ENCODE measurements around the gene ZFYVE21.

The ZFYVE21 gene

GRCh38 chr14:103744621-103745395 lies 29.2 kb downstream of the ZFYVE21 start:
- H3K4me1 Mint-ChIP-seq (ENCODE audit: low read depth in 2 of 2): peaks cover 11 to 14% of the 10 kb centered on the region in 2 donors
- no peak overlapping the region for H3K4me3 Mint-ChIP-seq
- H3K27ac Mint-ChIP-seq: no peak overlapping the region
- ATAC-seq (replicated peaks) (no peak), DNase-seq (no peak)
- H3K27me3 Mint-ChIP-seq: no peaks in the 10 kb centered on the region
- peaks cover 3% of the 10 kb centered on the region for H3K36me3 Mint-ChIP-seq (ENCODE audit: insufficient read depth)
- H3K9me3 Mint-ChIP-seq: no peaks in the 10 kb centered on the region

DNA sequence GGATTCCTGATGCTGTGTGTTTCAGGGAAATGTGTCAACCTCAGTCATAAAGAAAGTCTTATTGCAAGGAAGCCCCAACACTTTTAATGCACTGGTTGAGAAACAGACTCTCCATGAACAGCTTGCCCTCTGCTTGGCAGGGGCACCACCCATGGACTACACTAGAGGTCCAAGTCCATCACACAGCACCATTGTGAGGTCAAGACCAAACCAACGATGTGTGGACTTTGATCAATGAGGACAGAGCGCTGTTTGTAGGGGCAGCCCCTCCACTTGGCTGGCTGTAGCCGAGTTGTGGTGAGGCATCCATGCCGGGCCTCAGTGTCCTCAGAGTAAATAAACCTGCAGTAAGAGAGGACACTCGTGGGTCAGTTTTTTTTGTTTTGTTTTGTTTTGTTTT lies 29.8 kb downstream of the ZFYVE21 start:
- Mint-ChIP-seq H3K27me3 (no peaks in the 10 kb centered on the region), H3K36me3 (ENCODE audit: insufficient read depth) (peaks cover 3% of the 10 kb centered on the region), H3K4me1 (ENCODE audit: low read depth in 2 of 2) (peaks cover 11 to 14% of the 10 kb centered on the region in 2 donors), H3K27ac (no peak overlapping the region), H3K4me3 (no peak overlapping the region), H3K9me3 (no peaks in the 10 kb centered on the region)
- no peak for ATAC-seq (replicated peaks)
- no peak for DNase-seq

- Mint-ChIP-seq H3K9me3 (no peaks in the 10 kb centered on the region), H3K4me3 (no peak overlapping the region), H3K36me3 (ENCODE audit: insufficient read depth) (peaks cover 7% of the 10 kb centered on the region), H3K27ac (peak overlapping the region in 1 of 2 donors; percentile 20), H3K27me3 (no peaks in the 10 kb centered on the region), H3K4me1 (ENCODE audit: low read depth in 2 of 2) (peaks cover 11 to 14% of the 10 kb centered on the region in 2 donors)
- ATAC-seq (replicated peaks) (no peak), DNase-seq (no peak)
Measured at GRCh38 chr14:103746701-103747100, 31.1 kb downstream of the ZFYVE21 start.

DNA sequence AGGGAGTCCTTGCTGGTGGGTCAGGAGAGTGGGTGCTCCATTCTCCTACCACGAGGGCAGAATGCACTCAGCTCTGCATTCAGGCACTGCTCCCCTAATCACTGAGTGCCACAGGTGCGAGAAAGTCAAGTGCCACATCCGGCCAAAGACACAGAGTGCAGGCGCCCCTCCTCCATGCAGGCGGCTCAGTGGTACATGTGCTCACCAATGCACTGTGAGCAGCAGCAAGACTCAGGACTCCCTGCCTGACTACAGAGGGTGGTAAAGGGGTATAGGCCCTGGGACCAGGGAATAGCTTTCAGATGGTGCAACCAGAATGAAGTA lies 32.9 kb downstream of the ZFYVE21 start:
- Mint-ChIP-seq H3K36me3 (ENCODE audit: insufficient read depth) (peaks cover 11% of the 10 kb centered on the region), H3K27ac (peak overlapping the region; percentile 85 to 86), H3K27me3 (no peaks in the 10 kb centered on the region), H3K9me3 (no peaks in the 10 kb centered on the region), H3K4me3 (peak overlapping the region; percentile 43 to 53), H3K4me1 (ENCODE audit: low read depth in 2 of 2) (peaks cover 11 to 14% of the 10 kb centered on the region in 2 donors)
- peak; percentile 100 for ATAC-seq (replicated peaks)
- peak; percentile 56 to 70 (median 60) for DNase-seq

- Mint-ChIP-seq H3K4me1 (ENCODE audit: low read depth in 2 of 2) (peaks cover 11 to 14% of the 10 kb centered on the region in 2 donors), H3K9me3 (no peaks in the 10 kb centered on the region), H3K4me3 (no peak overlapping the region), H3K27me3 (no peaks in the 10 kb centered on the region), H3K27ac (no peak overlapping the region), H3K36me3 (ENCODE audit: insufficient read depth) (peaks cover 11% of the 10 kb centered on the region)
- no peak for DNase-seq
- no peak for ATAC-seq (replicated peaks)
Measured at GRCh38 chr14:103749452-103749851, 33.8 kb downstream of the ZFYVE21 start.

DNA sequence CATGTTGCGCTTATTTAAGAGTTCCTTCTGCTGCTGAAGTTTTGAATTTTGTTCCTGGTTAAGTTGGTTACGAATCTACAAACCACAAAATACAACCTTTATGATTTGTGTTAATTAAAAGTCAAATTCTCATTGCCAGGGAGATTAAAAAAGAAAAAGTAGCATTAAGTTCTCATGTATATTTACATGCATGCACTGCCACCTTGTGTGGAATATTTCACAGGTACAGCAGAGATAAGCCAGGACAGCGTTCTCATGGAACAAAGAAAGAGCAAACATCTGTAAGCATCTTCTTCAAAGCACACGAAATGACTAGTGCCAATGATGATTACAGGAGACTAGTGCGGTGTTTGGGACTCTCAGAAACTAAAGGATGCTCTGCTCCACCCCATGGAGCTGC lies 34.2 kb downstream of the ZFYVE21 start:
- no peaks in the 10 kb centered on the region for H3K27me3 Mint-ChIP-seq
- H3K27ac Mint-ChIP-seq: no peak overlapping the region
- no peaks in the 10 kb centered on the region for H3K9me3 Mint-ChIP-seq
- H3K36me3 Mint-ChIP-seq (ENCODE audit: insufficient read depth): peaks cover 11% of the 10 kb centered on the region
- ATAC-seq (replicated peaks): no peak
- H3K4me3 Mint-ChIP-seq: no peak overlapping the region
- H3K4me1 Mint-ChIP-seq (ENCODE audit: low read depth in 2 of 2): peaks cover 11 to 14% of the 10 kb centered on the region in 2 donors
- no peak for DNase-seq

DNA sequence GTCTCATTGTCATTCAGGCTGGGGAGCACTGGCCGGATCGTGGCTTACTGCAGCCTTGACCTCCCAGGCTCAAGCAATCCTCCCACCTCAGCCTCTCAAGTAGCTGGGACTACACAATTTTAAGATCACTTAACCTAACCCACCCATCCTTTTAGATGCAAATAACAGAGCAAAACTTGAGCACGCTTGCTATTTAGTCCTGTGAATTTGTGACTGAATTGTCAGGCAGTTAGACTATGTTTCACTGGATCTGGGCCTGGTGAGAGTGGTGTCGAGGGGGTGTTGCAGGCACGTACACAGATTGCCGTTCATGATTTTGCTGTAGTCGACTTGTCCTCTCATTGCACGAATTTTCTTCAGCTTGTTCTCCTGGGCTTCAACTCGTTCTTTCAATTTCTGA lies 38.2 kb downstream of the ZFYVE21 start:
- Mint-ChIP-seq H3K9me3 (no peaks in the 10 kb centered on the region), H3K27ac (no peak overlapping the region), H3K4me1 (ENCODE audit: low read depth in 2 of 2) (peaks cover 3 to 4% of the 10 kb centered on the region in 2 donors), H3K27me3 (no peaks in the 10 kb centered on the region), H3K36me3 (ENCODE audit: insufficient read depth) (peaks cover 8% of the 10 kb centered on the region), H3K4me3 (no peak overlapping the region)
- no peak for ATAC-seq (replicated peaks)
- no peak for DNase-seq

- Mint-ChIP-seq H3K27me3 (no peaks in the 10 kb centered on the region), H3K4me1 (ENCODE audit: low read depth in 2 of 2) (no peaks in the 10 kb centered on the region), H3K27ac (no peak overlapping the region), H3K9me3 (no peaks in the 10 kb centered on the region), H3K4me3 (no peak overlapping the region), H3K36me3 (ENCODE audit: insufficient read depth) (peaks cover 8% of the 10 kb centered on the region)
- ATAC-seq (replicated peaks) (no peak), DNase-seq (no peak)
Measured at GRCh38 chr14:103755060-103755459, 39.5 kb downstream of the ZFYVE21 start.

DNA sequence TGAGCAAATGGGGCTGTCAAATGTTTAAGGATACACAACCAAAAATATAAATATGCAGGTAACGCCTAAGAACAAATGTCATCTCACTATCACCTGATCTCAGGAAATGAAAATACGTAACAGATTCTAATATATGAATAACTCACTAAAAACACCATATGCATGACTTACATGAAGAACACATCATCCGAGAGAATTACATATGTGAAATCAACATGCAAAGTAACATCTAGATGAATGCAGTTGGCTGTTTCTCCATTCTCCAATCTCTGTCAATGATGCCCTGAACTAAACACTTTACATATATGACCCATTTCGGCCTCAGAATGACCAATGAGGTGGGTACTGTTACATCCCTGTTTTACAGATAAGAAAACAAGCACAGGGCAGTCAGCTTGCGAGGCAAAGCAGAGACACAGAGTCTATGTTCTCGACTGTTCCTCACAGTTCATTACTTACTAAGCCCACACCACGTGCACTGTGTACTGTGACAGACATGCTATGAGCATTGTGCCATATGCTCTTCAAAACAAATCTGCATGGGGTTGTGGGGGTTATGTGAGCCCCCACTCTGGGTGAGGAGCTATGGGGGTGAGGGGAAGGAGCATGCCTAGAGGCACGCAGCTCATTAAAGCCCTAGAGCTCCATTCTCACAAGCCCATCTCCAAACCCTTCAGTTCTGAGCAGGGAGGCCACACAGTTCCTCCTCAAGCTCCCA lies 42.6 kb downstream of the ZFYVE21 start:
- H3K27ac Mint-ChIP-seq: no peak overlapping the region
- H3K9me3 Mint-ChIP-seq: no peaks in the 10 kb centered on the region
- H3K4me1 Mint-ChIP-seq (ENCODE audit: low read depth in 2 of 2): no peaks in the 10 kb centered on the region
- no peaks in the 10 kb centered on the region for H3K27me3 Mint-ChIP-seq
- H3K4me3 Mint-ChIP-seq: no peak overlapping the region
- ATAC-seq (replicated peaks) (no peak), DNase-seq (no peak)
- H3K36me3 Mint-ChIP-seq (ENCODE audit: insufficient read depth): no peaks in the 10 kb centered on the region

DNA sequence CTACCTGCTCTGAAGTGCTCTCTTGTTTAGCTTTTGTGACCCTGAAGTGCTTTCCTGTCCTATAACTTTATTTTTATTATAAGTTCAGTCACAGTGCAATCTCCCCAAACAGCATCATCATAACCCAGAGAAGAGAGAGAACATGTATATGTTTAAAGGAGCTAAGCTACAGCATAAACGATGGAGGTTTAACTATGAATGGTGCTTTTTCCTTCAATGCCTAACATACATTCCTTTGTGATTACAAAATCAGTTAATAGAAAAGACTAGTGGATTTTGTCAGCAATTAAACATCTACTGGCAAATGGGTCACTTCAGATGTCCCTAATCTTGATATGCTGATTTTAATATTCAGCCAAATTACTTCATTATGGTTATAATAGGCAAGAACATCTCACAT lies 46.4 kb downstream of the ZFYVE21 start:
- H3K4me1 Mint-ChIP-seq (ENCODE audit: low read depth in 2 of 2): peaks cover 5% of the 10 kb centered on the region in 2 donors
- ATAC-seq (replicated peaks) (no peak), DNase-seq (no peak)
- H3K9me3 Mint-ChIP-seq: no peaks in the 10 kb centered on the region
- no peaks in the 10 kb centered on the region for H3K27me3 Mint-ChIP-seq
- H3K27ac Mint-ChIP-seq: no peak overlapping the region
- H3K36me3 Mint-ChIP-seq (ENCODE audit: insufficient read depth): no peaks in the 10 kb centered on the region
- H3K4me3 Mint-ChIP-seq: no peak overlapping the region

- ATAC-seq (replicated peaks) (no peak), DNase-seq (no peak)
- no peak overlapping the region for H3K27ac Mint-ChIP-seq
- H3K27me3 Mint-ChIP-seq: no peaks in the 10 kb centered on the region
- no peaks in the 10 kb centered on the region for H3K36me3 Mint-ChIP-seq (ENCODE audit: insufficient read depth)
- H3K4me1 Mint-ChIP-seq (ENCODE audit: low read depth in 2 of 2): peaks cover 5% of the 10 kb centered on the region in 2 donors
- H3K4me3 Mint-ChIP-seq: no peak overlapping the region
- H3K9me3 Mint-ChIP-seq: no peaks in the 10 kb centered on the region
Measured at GRCh38 chr14:103762541-103762940, 46.9 kb downstream of the ZFYVE21 start.

- DNase-seq: no peak
- peak; percentile 35 for ATAC-seq (replicated peaks)
- no peak overlapping the region for H3K27ac Mint-ChIP-seq
- no peaks in the 10 kb centered on the region for H3K27me3 Mint-ChIP-seq
- peaks cover 5% of the 10 kb centered on the region in 2 donors for H3K4me1 Mint-ChIP-seq (ENCODE audit: low read depth in 2 of 2)
- no peak overlapping the region for H3K4me3 Mint-ChIP-seq
- H3K36me3 Mint-ChIP-seq (ENCODE audit: insufficient read depth): peaks cover under 1% of the 10 kb centered on the region
- H3K9me3 Mint-ChIP-seq: no peaks in the 10 kb centered on the region
Measured at GRCh38 chr14:103763730-103764488, 48.3 kb downstream of the ZFYVE21 start.

DNA sequence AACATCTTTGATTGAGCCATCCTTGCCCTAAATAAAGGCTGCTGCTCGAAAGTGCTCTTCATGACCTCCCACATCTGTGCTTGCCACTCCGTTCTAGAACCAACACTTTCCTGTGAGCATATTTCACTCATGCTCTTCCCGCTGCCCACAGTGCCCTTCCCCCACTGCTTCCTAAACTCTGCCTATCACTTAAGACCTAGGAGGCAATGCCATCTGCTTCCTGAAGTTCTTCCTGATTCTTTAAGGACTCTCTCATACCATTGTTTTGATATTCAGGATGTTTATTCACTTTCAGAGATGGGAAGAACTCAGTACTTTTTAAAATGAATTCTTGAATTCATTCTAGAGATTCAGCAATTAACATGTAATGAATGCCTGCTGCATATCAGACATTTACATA lies 49.9 kb downstream of the ZFYVE21 start:
- H3K27ac Mint-ChIP-seq: peak overlapping the region; percentile 4 to 7

More for the DNA sequence above, 49.9 kb downstream of the ZFYVE21 start:
- Mint-ChIP-seq H3K36me3 (ENCODE audit: insufficient read depth) (peaks cover 4% of the 10 kb centered on the region), H3K4me1 (ENCODE audit: low read depth in 2 of 2) (peaks cover 5% of the 10 kb centered on the region in 2 donors), H3K27me3 (no peaks in the 10 kb centered on the region), H3K4me3 (no peak overlapping the region), H3K9me3 (no peaks in the 10 kb centered on the region)
- no peak for DNase-seq
- ATAC-seq (replicated peaks): no peak

All from effector memory CD8-positive, alpha-beta T cell (primary cell).